Ureter (tissue), 1 donor: Measurements from ENCODE around the gene AADAC. TPM values are rescaled to one million over a fixed set of nuclear protein-coding genes. Genes with fewer than 3 reads are reported as not detected.
"Not testable (repeated sequence)": the region's sequence is repeated elsewhere in the genome, so short reads cannot be mapped to it uniquely, and the experiment has no call there.

Experiments
- DNase-seq: peaks from one replicate; pipeline ENCODE4 v3.0.0-alpha.2; 2020; ENCODE audit warnings: low spot score
- total RNA-seq: library from RNA; stranded (reverse); gene quantifications from one replicate; pipeline ENCODE4 v1.2.4, GENCODE V29; 2023
- donor health status: DM: yes; HTN: yes; CAD: no.

Gene AADAC
- total RNA-seq, 1 donor from 2014 or later, result not detected

DNA sequence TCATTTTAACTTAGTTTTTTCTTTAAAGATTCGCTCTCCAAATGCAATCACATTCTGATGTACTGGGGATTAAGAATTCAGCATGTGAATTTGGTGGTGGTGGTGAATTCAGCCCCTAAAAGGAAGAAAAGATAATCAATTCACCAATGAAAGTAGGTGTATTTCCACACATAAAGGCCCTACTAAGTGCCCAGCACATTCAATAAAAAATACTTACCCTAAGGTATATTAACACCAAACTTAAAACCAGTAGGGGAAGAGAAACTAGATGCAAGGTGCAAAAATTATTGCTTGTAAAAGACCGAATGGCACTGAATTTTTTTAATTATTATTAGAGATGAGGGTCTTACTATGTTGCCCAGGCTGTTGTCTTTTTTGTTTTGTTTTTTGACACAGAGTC lies 42.7 kb downstream of the AADAC start:
- no peak for DNase-seq

DNA sequence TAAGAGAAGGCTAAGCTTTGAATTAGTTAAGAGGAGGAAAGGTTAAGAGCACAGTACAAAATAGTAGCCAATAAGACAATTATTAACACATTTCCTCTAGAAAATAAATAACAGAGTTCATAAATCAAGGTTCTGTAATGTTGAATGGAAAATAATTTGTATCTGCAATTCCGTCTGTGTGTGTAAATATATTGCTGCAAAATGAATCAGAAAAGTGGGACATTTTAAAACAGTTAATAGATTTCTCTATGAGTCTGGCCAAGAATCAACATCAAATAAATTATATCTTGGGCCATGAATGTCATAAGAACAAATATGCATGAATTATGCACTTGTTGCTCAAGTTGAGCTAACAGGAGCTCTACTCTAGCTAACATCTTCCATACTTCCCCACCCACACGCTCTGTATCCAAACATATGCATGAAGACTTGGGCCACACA lies 45.3 kb downstream of the AADAC start:
- DNase-seq, result no peak

DNA sequence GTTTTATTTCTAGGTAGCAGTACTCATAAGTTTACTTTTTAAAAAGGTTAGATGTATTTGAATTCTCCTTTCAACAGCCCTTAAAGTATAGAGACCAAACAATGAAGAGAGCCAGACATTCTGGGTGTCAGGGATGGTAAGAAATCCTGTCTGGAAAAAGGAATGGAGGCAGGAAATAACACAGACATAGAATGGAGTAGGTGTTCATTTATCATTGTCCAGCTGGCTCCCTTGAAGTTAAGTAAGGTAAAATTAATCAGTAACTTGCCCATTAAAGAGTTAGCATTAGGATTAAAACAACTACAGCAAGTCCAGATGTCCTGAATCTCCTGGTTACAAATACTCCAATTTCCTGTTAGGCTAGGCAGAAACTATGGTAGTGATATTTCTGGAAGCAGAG lies 46.0 kb downstream of the AADAC start:
- no peak for DNase-seq

DNA sequence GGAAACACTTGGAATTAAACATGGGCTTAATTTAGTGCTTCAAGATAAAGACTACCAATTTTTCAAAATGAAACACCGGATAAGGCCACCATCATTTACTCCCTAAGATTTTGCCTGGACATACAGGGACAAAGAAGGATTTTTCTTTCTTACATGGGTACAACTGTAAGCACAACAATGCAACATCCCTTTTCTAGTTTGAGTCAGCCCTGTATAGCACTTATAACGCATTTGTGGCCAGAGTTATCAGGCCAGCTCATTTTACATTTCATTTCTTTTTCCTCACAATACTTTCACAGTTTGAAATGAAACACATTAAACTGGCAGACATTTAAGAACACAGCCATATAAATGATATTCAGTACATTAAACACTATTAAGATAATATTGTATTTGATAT lies 49.7 kb downstream of the AADAC start:
- no peak for DNase-seq

DNA sequence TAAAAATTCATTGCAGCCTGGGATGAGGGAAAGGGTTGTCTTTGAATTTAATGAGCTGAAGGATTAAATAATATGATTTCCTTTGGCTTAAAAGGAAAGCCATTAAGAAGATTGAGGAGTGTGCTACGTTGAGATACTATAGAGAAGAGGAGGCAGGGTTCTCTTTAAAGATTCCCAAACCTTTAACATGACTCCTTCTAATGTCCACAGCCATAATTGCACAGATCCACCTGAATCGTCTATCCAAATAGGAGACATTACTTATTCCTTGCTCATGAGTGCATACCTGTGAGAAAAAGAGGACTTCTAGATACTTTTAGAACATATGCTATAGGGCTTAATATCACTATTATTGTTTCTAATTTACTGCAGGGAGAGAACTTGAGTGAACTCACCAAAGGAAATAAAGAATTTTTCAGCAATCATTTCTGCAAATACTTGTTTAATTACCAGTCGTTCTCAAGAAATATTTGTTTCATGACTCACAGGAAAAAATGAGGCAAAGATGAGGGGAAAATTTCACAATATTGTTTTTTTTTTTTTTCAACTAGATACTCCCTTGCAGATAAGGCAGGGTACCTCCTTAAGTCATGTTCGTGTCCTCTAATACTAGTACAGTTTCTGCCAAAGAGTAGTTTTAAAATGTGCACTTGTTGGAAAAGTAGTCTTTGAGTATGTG lies 50.6 kb downstream of the AADAC start:
- no peak for DNase-seq

DNA sequence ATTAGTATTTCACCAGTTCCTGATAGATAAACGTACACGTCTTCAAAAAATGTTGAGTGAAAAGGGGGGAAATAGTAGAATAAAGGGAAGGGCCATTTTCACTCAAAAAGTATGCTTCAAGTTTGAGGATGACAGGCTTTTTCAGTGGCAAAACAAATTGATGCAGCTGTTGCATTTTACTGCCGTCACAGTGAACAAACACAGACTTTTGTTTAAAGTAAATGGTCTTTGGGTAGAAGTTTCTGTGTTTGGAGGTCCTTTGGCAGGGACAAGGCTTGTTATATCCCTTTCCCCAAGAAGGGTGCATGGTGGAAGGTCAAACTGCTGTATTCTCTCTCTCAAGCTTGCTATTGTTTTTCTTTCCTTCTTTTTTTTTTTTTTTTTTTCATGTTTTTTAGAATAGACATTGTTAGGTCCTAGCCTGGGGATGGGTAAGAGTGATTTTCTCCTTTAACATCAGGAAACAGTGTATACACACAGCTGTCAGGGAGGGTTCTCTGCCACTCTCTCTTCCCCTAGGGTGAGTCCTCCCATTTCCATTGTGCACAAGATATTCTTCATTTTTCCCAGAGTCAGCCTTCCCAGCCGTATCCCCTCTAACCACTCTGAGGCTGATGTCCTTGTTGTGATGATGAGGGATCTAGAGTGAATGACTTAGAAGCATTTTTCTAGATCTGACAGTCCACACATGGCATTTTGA lies 52.9 kb downstream of the AADAC start:
- no peak for DNase-seq

DNA sequence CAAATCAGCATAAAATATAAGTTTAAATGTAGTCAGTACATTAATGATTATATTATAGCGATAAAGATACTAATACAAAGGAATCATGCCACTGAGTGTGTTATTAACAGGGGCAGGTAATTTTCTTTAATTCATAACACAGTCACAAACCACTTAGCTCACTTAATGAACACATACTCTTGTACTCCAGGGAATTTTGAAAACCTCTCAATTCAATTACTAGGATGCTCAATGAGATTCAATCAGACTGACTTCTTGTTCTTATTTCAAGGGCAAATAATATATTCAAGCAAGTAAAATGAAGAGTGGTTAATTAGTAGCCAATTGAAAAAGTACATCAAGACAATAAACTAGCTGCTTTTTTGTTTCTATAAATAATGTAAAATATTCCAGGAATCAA lies 53.8 kb downstream of the AADAC start:
- no peak for DNase-seq

DNA sequence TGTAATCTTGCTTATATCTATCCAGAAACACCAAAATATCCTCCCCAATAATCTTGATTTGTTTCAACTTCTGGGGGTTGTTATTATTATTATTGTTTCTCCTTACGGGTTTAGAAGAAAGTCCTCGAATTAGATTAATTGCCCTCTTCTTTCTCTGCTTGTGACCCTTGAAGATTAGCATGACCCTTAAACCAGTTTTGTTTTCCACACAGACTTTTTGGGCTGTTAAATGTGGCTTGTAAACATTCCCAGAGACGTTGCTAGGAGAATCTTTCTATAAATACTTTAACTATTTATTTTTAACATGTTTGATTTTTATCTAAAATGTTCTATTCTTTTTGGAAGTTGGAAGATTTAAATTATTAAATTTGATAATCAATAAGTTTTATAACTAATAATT lies 55.3 kb downstream of the AADAC start:
- no peak for DNase-seq

DNA sequence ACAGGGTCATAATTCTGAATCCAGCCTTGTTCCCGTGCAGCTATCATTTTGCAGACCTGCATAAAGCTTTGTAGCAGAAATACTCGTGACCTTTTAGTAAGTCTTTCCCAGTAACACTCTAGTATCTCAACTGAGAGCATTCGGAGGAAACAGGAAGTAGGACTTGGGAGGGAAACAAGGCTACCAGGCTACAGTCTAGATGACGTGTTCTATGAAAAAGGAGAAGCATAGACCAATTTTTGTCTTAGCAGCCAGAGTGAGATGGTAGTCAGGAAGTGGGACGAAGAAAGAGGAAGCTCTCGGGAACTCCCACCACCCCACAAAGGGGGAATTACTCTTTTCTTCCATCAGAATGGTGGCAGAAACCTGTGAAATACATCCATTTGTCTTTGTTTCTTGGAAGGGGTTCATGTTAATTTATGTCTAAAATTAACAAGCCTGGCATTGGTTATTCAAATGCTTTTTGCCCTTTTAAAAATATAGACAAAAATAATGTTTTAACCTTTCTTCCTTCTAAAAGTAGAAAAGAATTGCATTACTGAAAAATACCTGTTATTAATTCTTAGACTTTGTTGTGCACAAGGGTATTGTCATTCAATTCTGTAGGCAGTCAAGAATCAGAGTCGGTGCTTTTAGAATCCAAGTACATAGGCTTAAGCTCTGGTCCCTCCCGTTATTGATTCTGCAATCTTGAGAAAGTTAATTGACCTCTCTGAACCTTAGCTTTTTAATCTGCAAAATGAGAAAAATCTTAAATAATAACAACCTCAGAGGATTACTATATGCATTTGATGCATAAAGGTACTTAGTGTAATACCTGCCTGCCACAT lies 57.9 kb downstream of the AADAC start:
- DNase-seq, result no peak

DNA sequence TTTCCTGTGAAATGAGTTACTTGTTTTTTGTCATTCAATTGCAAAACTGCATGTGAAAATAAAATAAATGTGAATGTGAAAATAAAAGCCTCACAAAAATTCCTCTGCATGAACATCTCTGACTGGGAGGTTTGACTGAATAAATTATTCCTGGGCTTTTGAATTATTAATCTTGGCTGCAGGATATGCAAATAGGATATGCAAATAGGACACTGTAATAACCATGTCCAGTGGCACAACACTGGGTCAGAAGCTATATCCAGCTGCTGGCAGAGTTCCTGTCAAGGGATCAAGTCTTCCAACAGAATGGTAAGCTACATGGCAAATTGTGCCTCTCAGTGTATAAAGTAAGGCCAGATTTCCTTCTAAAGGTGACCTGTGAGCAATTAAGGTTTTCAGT lies 59.5 kb downstream of the AADAC start, which contains the start of gene SUCNR1:
SUCNR1 (plus strand) TSS at position 246 of the 400 bp plus-strand sequence. CDS start 6,250 bp downstream, outside the sequence.
- DNase-seq, result no peak

DNA sequence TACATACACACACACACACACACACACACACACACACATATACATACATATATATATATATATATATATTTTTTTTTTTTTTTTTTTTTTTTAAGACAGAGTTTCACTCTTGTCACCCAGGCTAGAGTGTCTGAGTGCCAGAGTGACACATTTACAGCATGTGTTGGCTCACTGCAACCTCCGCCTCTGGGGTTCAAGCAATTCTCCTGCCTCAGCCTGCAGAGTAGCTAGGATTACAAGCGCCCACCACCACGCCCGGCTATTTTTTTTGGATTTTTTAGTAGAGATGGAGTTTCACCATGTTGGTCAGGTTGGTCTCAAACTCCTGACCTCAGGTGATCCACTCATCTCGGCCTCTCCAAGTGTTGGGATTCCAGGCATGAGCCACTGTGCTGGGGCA lies 60.2 kb downstream of the AADAC start:
- DNase-seq, result not testable (repeated sequence)

DNA sequence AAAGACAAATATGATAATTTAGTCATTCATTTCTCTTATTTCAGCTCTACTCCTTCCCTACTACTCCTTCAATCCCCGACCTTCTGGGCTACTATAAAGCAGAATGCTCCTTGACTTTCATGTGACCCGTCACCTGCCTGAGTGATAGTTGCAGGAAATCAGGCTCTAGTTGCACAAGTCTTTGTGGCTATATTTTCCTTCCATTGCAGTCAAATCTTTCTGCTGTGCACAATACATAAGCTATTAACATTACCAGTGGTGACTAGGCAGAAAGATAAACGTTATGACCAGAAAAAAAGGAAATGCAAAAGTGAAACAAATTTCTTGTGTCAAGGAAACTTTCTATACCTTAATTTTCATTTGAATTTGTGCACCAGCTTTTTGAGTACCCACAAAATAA lies 61.8 kb downstream of the AADAC start:
- DNase-seq, result no peak

DNA sequence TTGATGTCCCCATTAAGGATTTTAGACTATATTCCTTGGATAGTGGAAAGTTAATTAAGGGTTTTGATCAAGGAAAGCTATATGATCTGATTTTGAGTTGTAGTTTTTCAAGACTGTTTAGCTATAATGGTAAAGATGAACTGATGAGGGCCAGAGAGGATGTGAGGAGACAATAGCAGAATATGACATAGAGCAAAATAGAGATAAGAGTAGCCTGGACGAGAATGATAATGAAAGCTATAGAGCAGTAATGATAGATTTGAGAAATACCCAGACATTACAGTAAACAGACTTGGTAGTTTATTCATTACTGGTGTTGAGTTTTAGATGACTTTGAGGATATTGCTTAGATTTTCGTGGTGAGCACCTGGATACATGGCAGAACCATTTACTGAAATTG lies 63.4 kb downstream of the AADAC start:
- no peak for DNase-seq

Other genes starting within 250 kb of the AADAC start
- gene AADACL2, start 80.2 kb upstream of the AADAC start, total RNA-seq, result not detected
- 0.34 TPM for gene SUCNR1, start 59.5 kb downstream of the AADAC start, total RNA-seq